Endometrium (tissue), 2 donors: ENCODE data around the gene KCNQ4.

Experiments
- FAIRE-seq: peaks from 2 replicates; lab custom pipeline; 2012; peaks lifted over from hg19 to GRCh38; lab: Jason Lieb, UNC
- donor health status: control.
- donor health status: control.

The KCNQ4 gene

GRCh38 chr1:40861224-40862003 lies 77.8 kb downstream of the KCNQ4 start:
- no peak for FAIRE-seq

- peak; percentile 39 for FAIRE-seq
These were observed 78.6 kb downstream of the KCNQ4 start, which contains the start of gene CITED4 for GRCh38 chr1:40862008-40862863. Gene CITED4 (minus strand): TSS chr1:40862363. CDS start chr1:40862127, 236 bp downstream.

GRCh38 chr1:40868051-40868723 lies 84.6 kb downstream of the KCNQ4 start:
- FAIRE-seq = no peak

- FAIRE-seq = no peak
These were observed 86.6 kb downstream of the KCNQ4 start for GRCh38 chr1:40870135-40870728.

GRCh38 chr1:40872276-40872675 lies 88.7 kb downstream of the KCNQ4 start:
- FAIRE-seq = no peak

GRCh38 chr1:40873863-40874472 lies 90.4 kb downstream of the KCNQ4 start:
- FAIRE-seq = no peak

- no peak for FAIRE-seq
These were observed 92.8 kb downstream of the KCNQ4 start for GRCh38 chr1:40876436-40876761.

GRCh38 chr1:40876891-40877290 lies 93.3 kb downstream of the KCNQ4 start:
- FAIRE-seq = no peak

- FAIRE-seq = no peak
These were observed 94.1 kb downstream of the KCNQ4 start for GRCh38 chr1:40877698-40878097.

GRCh38 chr1:40878906-40879305 lies 95.3 kb downstream of the KCNQ4 start:
- no peak for FAIRE-seq

GRCh38 chr1:40879482-40880175 lies 96.0 kb downstream of the KCNQ4 start:
- no peak for FAIRE-seq

- FAIRE-seq = no peak
These were observed 97.4 kb downstream of the KCNQ4 start for GRCh38 chr1:40880813-40881549.

- no peak for FAIRE-seq
These were observed 100.6 kb downstream of the KCNQ4 start for GRCh38 chr1:40884055-40884795.

GRCh38 chr1:40886318-40887011 lies 102.9 kb downstream of the KCNQ4 start:
- FAIRE-seq = no peak

- FAIRE-seq = no peak
These were observed 103.4 kb downstream of the KCNQ4 start for GRCh38 chr1:40887012-40887378.

GRCh38 chr1:40887652-40888051 lies 104.1 kb downstream of the KCNQ4 start:
- no peak for FAIRE-seq
